ENCODE measurements around the gene TAS2R60.

DNA sequence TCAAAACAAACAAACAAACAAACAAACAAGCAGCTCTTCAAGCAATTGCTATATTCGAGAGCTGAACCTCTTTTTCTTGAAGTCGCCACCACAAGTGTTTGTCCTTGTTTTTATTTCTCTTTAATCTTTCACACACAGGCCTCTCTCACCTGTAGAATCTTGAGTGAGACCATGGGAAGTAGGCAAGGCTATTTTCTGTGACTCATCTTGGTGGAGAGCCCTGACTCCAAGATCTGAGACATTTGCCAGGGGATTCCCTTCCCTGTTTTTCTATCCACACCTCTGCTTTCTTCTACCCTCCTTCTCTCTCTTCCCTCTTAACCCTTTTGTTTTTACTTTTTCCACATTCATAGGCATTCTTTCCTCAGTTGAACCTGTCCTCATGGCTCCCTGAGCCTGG lies 8.0 kb upstream of the TAS2R60 start:
- TF ChIP-seq POLR2A (IDR thresholded peaks at IDR 0.05) = no peak
- TF ChIP-seq, protein P1, sequence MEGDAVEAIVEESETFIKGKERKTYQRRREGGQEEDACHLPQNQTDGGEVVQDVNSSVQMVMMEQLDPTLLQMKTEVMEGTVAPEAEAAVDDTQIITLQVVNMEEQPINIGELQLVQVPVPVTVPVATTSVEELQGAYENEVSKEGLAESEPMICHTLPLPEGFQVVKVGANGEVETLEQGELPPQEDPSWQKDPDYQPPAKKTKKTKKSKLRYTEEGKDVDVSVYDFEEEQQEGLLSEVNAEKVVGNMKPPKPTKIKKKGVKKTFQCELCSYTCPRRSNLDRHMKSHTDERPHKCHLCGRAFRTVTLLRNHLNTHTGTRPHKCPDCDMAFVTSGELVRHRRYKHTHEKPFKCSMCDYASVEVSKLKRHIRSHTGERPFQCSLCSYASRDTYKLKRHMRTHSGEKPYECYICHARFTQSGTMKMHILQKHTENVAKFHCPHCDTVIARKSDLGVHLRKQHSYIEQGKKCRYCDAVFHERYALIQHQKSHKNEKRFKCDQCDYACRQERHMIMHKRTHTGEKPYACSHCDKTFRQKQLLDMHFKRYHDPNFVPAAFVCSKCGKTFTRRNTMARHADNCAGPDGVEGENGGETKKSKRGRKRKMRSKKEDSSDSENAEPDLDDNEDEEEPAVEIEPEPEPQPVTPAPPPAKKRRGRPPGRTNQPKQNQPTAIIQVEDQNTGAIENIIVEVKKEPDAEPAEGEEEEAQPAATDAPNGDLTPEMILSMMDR (IDR thresholded peaks at IDR 0.05) = no peak

All from Peyer's patch (tissue), 4 donors.